HepG2 (cell line): ENCODE measurements around the gene CTSA. TPM values are rescaled to one million over a fixed set of nuclear protein-coding genes. Genes with fewer than 3 reads are reported as not detected.

ENCODE experiments used
- ATAC-seq: fragments of 200-7000 bp; cut with Tn5 transposase; 3 replicates; pipeline ENCODE4 v1.9.1; 2020; ENCODE audit warnings: mild to moderate bottlenecking, moderate library complexity
- BruUV-seq: library from RNA; stranded (reverse); fragments of 400-500 nt; replicated peaks from 2 replicates; lab custom pipeline; 2021; lab: Mats Ljungman, UMichigan
- CTCF ChIA-PET: fragments of 300-600 bp; formaldehyde crosslinking; extraction: SDS; loops from one replicate; lab custom pipeline; 2021; ENCODE audit warnings: low total read pairs, inconsistent platforms, low intra/inter-chr PET ratio; lab: Yijun Ruan, JAX
- POLR2A ChIA-PET: fragments of 350-600 bp; sonication (Branson Sonifier 250); formaldehyde crosslinking; loops from one replicate; lab custom pipeline; 2020; ENCODE audit warnings: antibody characterized with exemption, inconsistent platforms; lab: Yijun Ruan, JAX
- DNase-seq: peaks from one replicate; pipeline ENCODE4 v3.0.0-alpha.2; 2015; ENCODE audit warnings: low spot score
- FAIRE-seq: peaks from 3 replicates; lab custom pipeline; 2011; peaks lifted over from hg19 to GRCh38; lab: Jason Lieb, UNC
- H2AFZ ChIP-seq: one replicate; pipeline ENCODE4 v1.6.1; 2011; ENCODE audit warnings: low read length, inconsistent platforms
- H3K27ac ChIP-seq: fragments of 300-600 bp; 3 replicates; pipeline ENCODE4 v1.8.0; 2011; ENCODE audit warnings: mixed run types, mild to moderate bottlenecking, mixed read lengths, low read length, inconsistent platforms; ENCODE audit not compliant: insufficient read depth; ENCODE audit errors: extremely low read length
- H3K27me3 ChIP-seq, 2 experiments: fragments of 200-600 bp in 1 of 2; 2 replicates in 1 of 2; 3 replicates in 1 of 2; pipeline versions ENCODE4 v1.6.0 to v1.8.0; 2011; ENCODE audit warnings: low read length in 2 of 2, mild to moderate bottlenecking in 2 of 2, moderate library complexity in 2 of 2, inconsistent platforms in 1 of 2; ENCODE audit not compliant: insufficient read depth in 2 of 2, control insufficient read depth in 1 of 2
- H3K36me3 ChIP-seq, 2 experiments: fragments of 200-600 bp in 1 of 2; replicated peaks in 1 of 2; 2 replicates in 1 of 2; 3 replicates in 1 of 2; pipeline versions ENCODE4 v1.5.1 to v1.8.0; 2011; ENCODE audit warnings: low read length in 2 of 2, inconsistent platforms in 1 of 2; ENCODE audit not compliant: insufficient read depth in 2 of 2, control insufficient read depth in 1 of 2
- H3K4me1 ChIP-seq: 2 replicates; pipeline ENCODE4 v1.5.1; 2012; ENCODE audit warnings: low read length, inconsistent platforms; ENCODE audit not compliant: insufficient read depth
- H3K4me2 ChIP-seq: 2 replicates; pipeline ENCODE4 v1.6.0; 2011; ENCODE audit warnings: low read depth, low read length, inconsistent platforms
- H3K4me3 ChIP-seq, 3 experiments: fragments of 200-600 bp in 1 of 3; sonication (generic), shearing (Covaris generic) in 1 of 3; replicated peaks in 1 of 3; 2 replicates each; pipeline ENCODE4 v1.5.1; 2011 to 2016; ENCODE audit warnings: low read length in 3 of 3, inconsistent platforms in 2 of 3, low read depth in 2 of 3, mild to moderate bottlenecking in 2 of 3, control low read depth in 1 of 3, mixed read lengths in 1 of 3; ENCODE audit not compliant: insufficient read depth in 1 of 3
- H3K79me2 ChIP-seq: one replicate; pipeline ENCODE4 v1.6.1; 2011; ENCODE audit warnings: low read length, inconsistent platforms; ENCODE audit not compliant: insufficient read depth
- H3K9ac ChIP-seq: 2 replicates; pipeline ENCODE4 v1.6.0; 2011; ENCODE audit warnings: mild to moderate bottlenecking, low read depth, low read length, inconsistent platforms; ENCODE audit not compliant: insufficient read depth
- H3K9me3 ChIP-seq: 2 replicates; pipeline ENCODE4 v1.5.1; 2012; ENCODE audit warnings: mild to moderate bottlenecking, low read length
- H4K20me1 ChIP-seq: 2 replicates; pipeline ENCODE4 v1.6.0; 2011; ENCODE audit warnings: inconsistent platforms, mild to moderate bottlenecking, low read length, moderate library complexity; ENCODE audit not compliant: insufficient read depth
- BCL6 ChIP-seq: IDR thresholded peaks from 2 replicates; pipeline ENCODE4 v1.6.1; 2016; ENCODE audit warnings: missing genetic modification reagents, missing compliant biosample characterization
- FOXA3 ChIP-seq: IDR thresholded peaks from 2 replicates; pipeline ENCODE4 v1.6.1; 2016; ENCODE audit warnings: missing genetic modification reagents, missing compliant biosample characterization
- GATAD1 ChIP-seq: IDR thresholded peaks from 2 replicates; pipeline ENCODE4 v1.6.1; 2016; ENCODE audit warnings: missing genetic modification reagents, missing compliant biosample characterization
- NBN ChIP-seq: fragments of 450-650 bp; conservative IDR thresholded peaks from 2 replicates; pipeline ENCODE4 v1.6.1; 2017
- SMAD1 ChIP-seq: sonication (generic); formaldehyde crosslinking; IDR thresholded peaks from 2 replicates; pipeline ENCODE4 v1.4.0; 2020; ENCODE audit warnings: missing genetic modification reagents, low read depth, mild to moderate bottlenecking, borderline replicate concordance
- SNAI1 ChIP-seq: sonication (generic); formaldehyde crosslinking; IDR thresholded peaks from 2 replicates; pipeline ENCODE4 v1.5.0; 2020; ENCODE audit warnings: mild to moderate bottlenecking, missing genetic modification reagents, borderline replicate concordance
- SOX5 ChIP-seq: IDR thresholded peaks from 2 replicates; pipeline ENCODE4 v1.6.1; 2016; ENCODE audit warnings: borderline replicate concordance
- TAF15 ChIP-seq: fragments of 200-400 bp; formaldehyde crosslinking; IDR thresholded peaks from one replicate; pipeline ENCODE4 v1.6.1; 2018; ENCODE audit warnings: mild to moderate bottlenecking, low read depth, low read length; ENCODE audit not compliant: poor library complexity, severe bottlenecking
- TBL1XR1 ChIP-seq: fragments of 150-350 bp; IDR thresholded peaks from 2 replicates; pipeline ENCODE4 v1.6.1; 2014; ENCODE audit warnings: borderline replicate concordance, low read length; ENCODE audit not compliant: partially characterized antibody
- YY1 ChIP-seq: IDR thresholded peaks from 2 replicates; pipeline ENCODE4 v1.6.1; 2011; ENCODE audit warnings: low read length, low read depth, moderate library complexity, mild to moderate bottlenecking; ENCODE audit not compliant: insufficient read depth, insufficient replicate concordance
- ZBTB20 ChIP-seq: sonication (generic); formaldehyde crosslinking; IDR thresholded peaks from 2 replicates; pipeline ENCODE4 v1.8.1; 2023; ENCODE audit warnings: missing genetic modification reagents, low read depth, mild to moderate bottlenecking, borderline replicate concordance
- ZFP41 ChIP-seq: sonication (generic); formaldehyde crosslinking; IDR thresholded peaks from 2 replicates; pipeline ENCODE4 v1.4.0; 2020; ENCODE audit warnings: mild to moderate bottlenecking, missing genetic modification reagents, borderline replicate concordance
- ZMYM2 ChIP-seq: sonication (generic); formaldehyde crosslinking; IDR thresholded peaks from 2 replicates; pipeline ENCODE4 v1.8.0; 2022; ENCODE audit warnings: mild to moderate bottlenecking, missing genetic modification reagents
- ZNF121 ChIP-seq: sonication (generic); formaldehyde crosslinking; IDR thresholded peaks from 2 replicates; pipeline ENCODE4 v1.5.0; 2020; ENCODE audit warnings: mild to moderate bottlenecking, missing genetic modification reagents
- ZNF263 ChIP-seq: sonication (generic); formaldehyde crosslinking; IDR thresholded peaks from 2 replicates; pipeline ENCODE4 v1.4.0; 2020; ENCODE audit warnings: missing genetic modification reagents
- ZNF317 ChIP-seq: sonication (generic); formaldehyde crosslinking; IDR thresholded peaks from 2 replicates; pipeline ENCODE4 v1.5.0; 2020; ENCODE audit warnings: mild to moderate bottlenecking, missing genetic modification reagents
- WGBS: methylation state at CpG from one replicate; pipeline ENCODE4 v1.1.6; 2017; ENCODE audit warnings: low lambda C conversion rate; 5-methylcytosine and 5-hydroxymethylcytosine counted together
- in situ Hi-C: cut with HindIII; loops from 2 replicates; pipeline ENCODE4 v1.10.0; 2017; ENCODE audit warnings: low pct_unique_long_range_greater_than_20kb; ENCODE audit not compliant: extremely low pct_ligation_motif_present
- intact Hi-C: fragments of 100-400 bp; cut with micrococcal nuclease; formaldehyde crosslinking; loops from one replicate; pipeline ENCODE4 v1.10.0; 2022; ENCODE audit not compliant: unreplicated experiment
- polyA plus RNA-seq, 8 experiments: library from polyadenylated mRNA; depleted of rRNA in 3 of 8; stranded (reverse) in 7 of 8; unstranded in 1 of 8; fragments of >200 nt; fragmentation: Illumina TruSeq in 4 of 8; extraction: Trizol in 4 of 8; gene quantifications; 2 replicates each; pipeline versions ENCODE4 v1.2.1 to v1.2.3, GENCODE V29; 2011 to 2016; ENCODE audit warnings: low read depth in 4 of 8, missing spikeins in 1 of 8, mixed read lengths in 1 of 8; ENCODE audit not compliant: insufficient read depth in 1 of 8
- total RNA-seq, 5 experiments: library from RNA; depleted of rRNA; stranded (reverse); fragments of >200 nt; fragmentation: Illumina TruSeq; extraction: Trizol; gene quantifications; 2 replicates each; pipeline ENCODE4 v1.2.3, GENCODE V29; 2016; ENCODE audit warnings: low read depth in 1 of 5
- TF ChIP-seq, protein P1 (sequence below): sonication (generic); formaldehyde crosslinking; IDR thresholded peaks from 2 replicates; pipeline ENCODE4 v1.8.1; 2023; ENCODE audit warnings: mild to moderate bottlenecking, missing genetic modification reagents
- TF ChIP-seq, protein P2 (sequence below): sonication (generic); formaldehyde crosslinking; IDR thresholded peaks from 2 replicates; pipeline ENCODE4 v1.5.0; 2020; ENCODE audit warnings: missing genetic modification reagents

Gene CTSA
- total and polyA plus RNA-seq, 2 of the 13 experiments (the other 11 are each of a cell fraction or from before 2014, with no cell fraction given): 202 to 231 TPM

DNA sequence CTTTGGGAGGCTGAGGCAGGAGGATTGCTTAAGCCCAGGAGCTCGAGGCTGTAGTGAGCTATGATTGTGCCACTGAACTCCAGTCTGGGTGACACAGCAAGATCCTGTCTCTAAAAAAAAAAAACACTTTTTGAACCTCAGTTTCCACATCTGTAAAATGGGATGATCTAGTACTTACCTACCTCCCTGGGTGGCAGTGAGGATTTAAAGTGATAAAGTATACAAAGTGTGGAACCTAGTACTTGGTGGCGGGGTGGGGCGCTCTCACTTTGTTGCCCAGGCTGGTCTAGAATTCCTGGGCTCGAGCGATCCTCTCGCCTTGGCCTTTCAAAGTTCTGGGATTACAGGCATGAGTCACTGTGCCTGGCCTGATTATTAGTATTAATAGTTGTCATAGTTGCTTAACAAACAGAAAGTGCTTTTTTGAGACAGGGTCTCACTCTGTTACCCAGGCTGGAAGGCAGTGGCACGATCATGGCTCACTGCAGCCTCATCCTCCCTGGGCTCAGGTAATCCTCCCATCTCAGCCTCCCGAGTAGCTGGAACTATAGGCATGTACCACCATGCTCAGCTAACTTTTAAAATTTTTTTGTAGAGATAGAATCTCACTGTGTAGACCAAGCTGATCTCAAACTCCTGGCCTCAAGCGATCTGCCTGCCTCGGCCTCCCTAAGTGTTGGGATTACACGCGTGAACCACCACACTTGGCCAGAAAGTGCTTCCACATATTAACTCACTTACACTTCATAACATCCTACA, 27.8 kb downstream of the CTSA start (continued):
- TF ChIP-seq, protein P1, sequence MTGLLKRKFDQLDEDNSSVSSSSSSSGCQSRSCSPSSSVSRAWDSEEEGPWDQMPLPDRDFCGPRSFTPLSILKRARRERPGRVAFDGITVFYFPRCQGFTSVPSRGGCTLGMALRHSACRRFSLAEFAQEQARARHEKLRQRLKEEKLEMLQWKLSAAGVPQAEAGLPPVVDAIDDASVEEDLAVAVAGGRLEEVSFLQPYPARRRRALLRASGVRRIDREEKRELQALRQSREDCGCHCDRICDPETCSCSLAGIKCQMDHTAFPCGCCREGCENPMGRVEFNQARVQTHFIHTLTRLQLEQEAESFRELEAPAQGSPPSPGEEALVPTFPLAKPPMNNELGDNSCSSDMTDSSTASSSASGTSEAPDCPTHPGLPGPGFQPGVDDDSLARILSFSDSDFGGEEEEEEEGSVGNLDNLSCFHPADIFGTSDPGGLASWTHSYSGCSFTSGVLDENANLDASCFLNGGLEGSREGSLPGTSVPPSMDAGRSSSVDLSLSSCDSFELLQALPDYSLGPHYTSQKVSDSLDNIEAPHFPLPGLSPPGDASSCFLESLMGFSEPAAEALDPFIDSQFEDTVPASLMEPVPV (CRISPR knock-in tag): 0 out of 2 replicates have a peak, but pooled peaks have one; percentile 37
- peak; percentile 70; the same call in 1 of the 2 replicates for TF ChIP-seq ZMYM2
- TF ChIP-seq SNAI1 (CRISPR knock-in tag): no peak
- TF ChIP-seq, protein P2, sequence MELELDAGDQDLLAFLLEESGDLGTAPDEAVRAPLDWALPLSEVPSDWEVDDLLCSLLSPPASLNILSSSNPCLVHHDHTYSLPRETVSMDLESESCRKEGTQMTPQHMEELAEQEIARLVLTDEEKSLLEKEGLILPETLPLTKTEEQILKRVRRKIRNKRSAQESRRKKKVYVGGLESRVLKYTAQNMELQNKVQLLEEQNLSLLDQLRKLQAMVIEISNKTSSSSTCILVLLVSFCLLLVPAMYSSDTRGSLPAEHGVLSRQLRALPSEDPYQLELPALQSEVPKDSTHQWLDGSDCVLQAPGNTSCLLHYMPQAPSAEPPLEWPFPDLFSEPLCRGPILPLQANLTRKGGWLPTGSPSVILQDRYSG (CRISPR knock-in tag): no peak

DNA sequence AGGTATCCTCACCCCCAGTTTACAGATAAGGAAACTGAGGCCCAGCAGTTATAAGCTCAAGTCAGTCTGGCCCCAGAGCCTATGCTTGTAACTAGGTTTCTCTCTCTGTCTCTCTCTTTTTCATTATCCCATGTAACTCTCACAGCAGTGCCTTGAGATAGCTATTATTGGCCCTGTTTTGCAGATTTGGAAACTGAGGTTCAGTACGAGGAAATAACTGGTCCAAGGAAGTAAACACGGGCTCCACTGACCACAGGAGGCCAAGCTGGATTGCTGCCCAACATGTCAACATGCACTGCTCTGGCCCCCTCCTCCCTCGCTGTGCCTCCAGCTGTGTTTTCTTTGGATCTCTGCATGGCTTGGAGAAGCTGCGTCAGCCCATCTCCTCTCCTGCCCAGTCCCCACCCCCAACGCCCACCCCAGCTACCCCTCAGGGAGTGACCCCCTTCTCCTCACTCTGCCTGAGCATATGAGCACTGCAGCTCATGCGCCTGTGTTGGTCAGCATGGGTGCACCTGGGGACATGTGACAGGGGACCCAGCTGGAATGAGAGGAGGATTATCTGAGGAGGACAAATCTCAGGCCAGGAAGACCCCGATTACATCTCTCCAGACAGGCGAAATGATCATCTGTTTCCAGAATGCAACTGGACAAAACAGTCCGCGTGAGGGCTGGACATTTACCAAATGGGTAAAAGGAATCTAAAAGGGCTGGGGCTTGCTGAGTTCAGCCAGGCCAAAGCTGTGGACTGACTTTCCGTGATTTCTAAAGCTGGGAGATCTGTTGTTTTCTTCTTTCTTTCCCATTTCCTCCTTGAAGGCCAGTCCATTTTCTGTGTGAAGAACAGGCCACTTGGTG, 28.6 kb downstream of the CTSA start:
- peaks cover 74% of the 10 kb centered on the region for H3K4me1 ChIP-seq
- H3K27ac ChIP-seq: no peak overlapping the region
- no TSS peak for BruUV-seq
- no peaks in the 10 kb centered on the region for H3K9me3 ChIP-seq
- intact Hi-C loops: no loop called here
- H2AFZ ChIP-seq: peak overlapping the region; percentile 24
- H3K4me2 ChIP-seq: peak overlapping the region; percentile 48
- ATAC-seq: peak; percentile 54
- H3K27me3 ChIP-seq: peaks cover 0 to 8% of the 10 kb centered on the region in 2 experiments; a peak in 2 of 5 replicates
- WGBS: 3% methylated on average over 11 of the region's 11 CpGs
- peak overlapping the region; percentile 16; the same call in 1 of the 2 replicates for H3K9ac ChIP-seq
- H3K79me2 ChIP-seq: no peaks in the 10 kb centered on the region
- CTCF ChIA-PET: no interaction called here
- in situ Hi-C loops: no loop called here
- no peak for FAIRE-seq
- no peaks in the 10 kb centered on the region for H4K20me1 ChIP-seq
- peak overlapping the region in 2 of 3 experiments; percentile 5 to 44; a peak in 3 of 6 replicates for H3K4me3 ChIP-seq
- no peaks in the 10 kb centered on the region for H3K36me3 ChIP-seq
- POLR2A ChIA-PET: interaction anchor here (0.7 to 5.0 kb wide), 17 partner anchors 10 to 86 kb away, joined by 3 to 78 read pairs (median 9); partner anchors contain the start of genes ACOT8, CTSA, NEURL2 and PCIF1
- DNase-seq: no peak
- TF ChIP-seq ZFP41 (CRISPR knock-in tag) (0 out of 2 replicates have a peak, but pooled peaks have one; percentile 57), ZNF263 (peak; percentile 76), FOXA3 (CRISPR knock-in tag) (peak; percentile 97), GATAD1 (CRISPR knock-in tag) (0 out of 2 replicates have a peak, but pooled peaks have one; percentile 22), ZNF121 (CRISPR knock-in tag) (0 out of 2 replicates have a peak, but pooled peaks have one; percentile 39), TAF15 (no peak), SOX5 (CRISPR knock-in tag) (0 out of 2 replicates have a peak, but pooled peaks have one; percentile 20), BCL6 (CRISPR knock-in tag) (peak; percentile 24; the same call in 1 of the 2 replicates), TBL1XR1 (no peak), YY1 (peak; percentile 17), ZBTB20 (CRISPR knock-in tag) (0 out of 2 replicates have a peak, but pooled peaks have one; percentile 32), SMAD1 (CRISPR knock-in tag) (no peak), NBN (no peak), ZNF317 (CRISPR knock-in tag) (no peak)
